A549 (cell line): Measurements from ENCODE around the gene LILRA1. TPM values are rescaled to one million over a fixed set of nuclear protein-coding genes. Genes with fewer than 3 reads are reported as not detected.

Source experiments
- ATAC-seq, 2 experiments: fragments of 200-7000 bp in 1 of 2; fragments of >200 bp in 1 of 2; cut with Nextera tagmentation in 1 of 2; cut with Tn5 transposase in 1 of 2; 3 replicates each; pipeline versions ENCODE4 v1.8.0 to v1.9.1; 2018 to 2020; ENCODE audit warnings: mild to moderate bottlenecking in 1 of 2, moderate library complexity in 1 of 2
- CTCF ChIA-PET: fragments of 300-600 bp; sonication (Branson Sonifier 250); formaldehyde crosslinking; extraction: SDS; loops from one replicate; lab custom pipeline; 2021; ENCODE audit warnings: antibody characterized with exemption, inconsistent platforms; lab: Yijun Ruan, JAX
- POLR2A ChIA-PET: fragments of 350-600 bp; formaldehyde crosslinking; extraction: SDS; loops from one replicate; lab custom pipeline; 2021; ENCODE audit warnings: antibody characterized with exemption, inconsistent platforms; lab: Yijun Ruan, JAX
- DNase-seq, 2 experiments: peaks; one replicate each; pipeline versions ENCODE4 v3.0.0 to v3.0.0-alpha.2; 2011 to 2016; ENCODE audit warnings: low read depth in 1 of 2, low spot score in 1 of 2
- FAIRE-seq: peaks from 2 replicates; lab custom pipeline; 2011; peaks lifted over from hg19 to GRCh38; lab: Jason Lieb, UNC
- H3K27ac ChIP-seq, 2 experiments: fragments of >200 bp; sonication (Bioruptor Twin); formaldehyde crosslinking; 3 replicates each; pipeline ENCODE4 v1.5.1; 2016 to 2017
- H3K4me1 ChIP-seq: fragments of >200 bp; sonication (Bioruptor Twin); formaldehyde crosslinking; 3 replicates; pipeline ENCODE4 v1.6.1; 2016
- H3K4me2 ChIP-seq: fragments of >200 bp; sonication (Bioruptor Twin); formaldehyde crosslinking; 3 replicates; pipeline ENCODE4 v1.6.1; 2016
- H3K4me3 ChIP-seq: fragments of >200 bp; sonication (Bioruptor Twin); formaldehyde crosslinking; 3 replicates; pipeline ENCODE4 v1.5.1; 2016
- H3K9me3 ChIP-seq: fragments of >200 bp; sonication (Bioruptor Twin); formaldehyde crosslinking; 3 replicates; pipeline ENCODE4 v1.6.1; 2016
- CEBPB ChIP-seq, 2 experiments: fragments of >200 bp in 1 of 2; sonication (Bioruptor Twin) in 1 of 2; formaldehyde crosslinking in 1 of 2; IDR thresholded peaks; 2 replicates each; pipeline ENCODE4 v1.6.1; 2012 to 2016
- JUNB ChIP-seq: fragments of >200 bp; sonication (Bioruptor Twin); formaldehyde crosslinking; IDR thresholded peaks from 2 replicates; pipeline ENCODE4 v1.6.1; 2016
- NFE2L2 ChIP-seq: fragments of 150-350 bp; conservative IDR thresholded peaks from 2 replicates; pipeline ENCODE4 v1.6.1; 2014; ENCODE audit warnings: low read length
- RAD21 ChIP-seq, 2 experiments: fragments of >200 bp in 1 of 2; sonication (Bioruptor Twin) in 1 of 2; formaldehyde crosslinking in 1 of 2; IDR thresholded peaks in 1 of 2; conservative IDR thresholded peaks in 1 of 2; 2 replicates in 1 of 2; 3 replicates in 1 of 2; pipeline ENCODE4 v1.6.1; 2012 to 2018; ENCODE audit warnings: inconsistent platforms in 1 of 2
- REST ChIP-seq: fragments of 200-600 bp; sonication (generic); IDR thresholded peaks from 2 replicates; pipeline ENCODE4 v1.6.1; 2016; ENCODE audit warnings: antibody characterized with exemption, mild to moderate bottlenecking, moderate library complexity
- WGBS: methylation state at CpG from one replicate; pipeline ENCODE4 v1.1.6; 2017; ENCODE audit errors: missing lambda C conversion rate; 5-methylcytosine and 5-hydroxymethylcytosine counted together
- polyA plus RNA-seq, 4 experiments: library from polyadenylated mRNA; depleted of rRNA in 3 of 4; stranded (reverse); fragments of >200 nt; fragmentation: RNase III in 1 of 4; extraction: RNeasy Plus Mini Kit Qiagen cat#74134 plus additional on column Dnase treatment in 1 of 4; gene quantifications; 2 replicates in 3 of 4; 3 replicates in 1 of 4; pipeline ENCODE4 v1.2.3, GENCODE V29; 2011 to 2017
- small RNA-seq, 6 experiments: library from RNA; depleted of rRNA; stranded (forward); fragments of <200 nt; gene quantifications; one replicate each; pipeline ENCODE3, GENCODE V24; 2012

Gene LILRA1
- polyA plus RNA-seq, 2 of the 4 experiments (the other 2 are of a cell fraction) = not detected

- TF ChIP-seq REST = no peak
- no peak for TF ChIP-seq JUNB
These were observed 53.0 kb downstream of the LILRA1 start (continued) for GRCh38 chr19:54646331-54646841.

- Histone ChIP-seq H3K27ac (no peak overlapping the region), H3K4me1 (no peaks in the 10 kb centered on the region), H3K4me3 (no peak overlapping the region), H3K9me3 (no peaks in the 10 kb centered on the region), H3K4me2 (no peak overlapping the region)
- ChIA-PET CTCF (interaction anchor here (0.6 to 1.1 kb wide), 3 partner anchors 25 to 335 kb away, joined by 3 read pairs; no protein-coding TSS in a partner anchor), POLR2A (no interaction called here)
- ATAC-seq (0 out of 6 replicates have a peak, but pooled peaks of 1 of the 2 experiments have one; percentile 8), DNase-seq (no peak), FAIRE-seq (no peak)
- 21% methylated on average over 4 of the region's 4 CpGs for WGBS
- no peak for TF ChIP-seq CEBPB (IDR thresholded peaks at IDR 0.05)
- TF ChIP-seq, all 56 proteins: peak for 0
These were observed 54.7 kb downstream of the LILRA1 start for GRCh38 chr19:54648129-54648528.

- Histone ChIP-seq H3K4me3 (no peak overlapping the region), H3K4me1 (no peaks in the 10 kb centered on the region), H3K4me2 (no peak overlapping the region), H3K9me3 (no peaks in the 10 kb centered on the region), H3K27ac (no peak overlapping the region)
- ATAC-seq (no peak), DNase-seq (no peak), FAIRE-seq (no peak)
- TF ChIP-seq RAD21 (conservative IDR thresholded peaks at IDR 0.05 in 1 of 2, IDR thresholded peaks at IDR 0.05 in 1 of 2) = no peak
- TF ChIP-seq NFE2L2 = no peak
- 22% methylated on average over 5 of the region's 6 CpGs for WGBS
- ChIA-PET POLR2A (no interaction called here), CTCF (interaction anchor here (4.8 kb wide), 1 partner anchor 21 kb away, joined by 67 read pairs; no protein-coding TSS in a partner anchor)
These were observed 56.8 kb downstream of the LILRA1 start for GRCh38 chr19:54650108-54650655.

Small RNAs within 50 kb of the gene (small RNA-seq; reads per million reads assigned to genes)
- gene AC245036.2 = 0 reads per million in 6 experiments
- 0 reads per million in 6 experiments for gene AC245036.3
- 0 reads per million in 6 experiments for gene MIR8061

Other genes with a start within 250 kb of the LILRA1 start
- not detected in 2 replicates for gene LAIR1, start 228.7 kb upstream of the LILRA1 start, polyA plus RNA-seq (2011; rRNA removed)
- gene LAIR1, start 228.7 kb upstream of the LILRA1 start, polyA plus RNA-seq (2017; fragmentation: RNase III; extraction: RNeasy Plus Mini Kit Qiagen cat#74134 plus additional on column Dnase treatment) = not detected in 3 replicates
- gene TTYH1, start 178.2 kb upstream of the LILRA1 start, polyA plus RNA-seq (2011; rRNA removed) = 0.31 and 0.56 TPM in 2 replicates
- gene TTYH1, start 178.2 kb upstream of the LILRA1 start, polyA plus RNA-seq (2017; fragmentation: RNase III; extraction: RNeasy Plus Mini Kit Qiagen cat#74134 plus additional on column Dnase treatment) = 0.15 to 0.32 TPM in 2 of 3 replicates, not detected in the other
- gene LENG8, start 144.4 kb upstream of the LILRA1 start, polyA plus RNA-seq (2011; rRNA removed) = 30.6 and 52.8 TPM in 2 replicates
- 137 to 148 TPM (median 140 TPM) in 3 replicates for gene LENG8, start 144.4 kb upstream of the LILRA1 start, polyA plus RNA-seq (2017; fragmentation: RNase III; extraction: RNeasy Plus Mini Kit Qiagen cat#74134 plus additional on column Dnase treatment)
- 1.9 and 2.1 TPM in 2 replicates for gene LENG9, start 129.9 kb upstream of the LILRA1 start, polyA plus RNA-seq (2011; rRNA removed)
- 3.8 to 4.9 TPM (median 4.1 TPM) in 3 replicates for gene LENG9, start 129.9 kb upstream of the LILRA1 start, polyA plus RNA-seq (2017; fragmentation: RNase III; extraction: RNeasy Plus Mini Kit Qiagen cat#74134 plus additional on column Dnase treatment)
- not detected in 2 replicates for gene CDC42EP5, start 120.3 kb upstream of the LILRA1 start, polyA plus RNA-seq (2011; rRNA removed)
- gene CDC42EP5, start 120.3 kb upstream of the LILRA1 start, polyA plus RNA-seq (2017; fragmentation: RNase III; extraction: RNeasy Plus Mini Kit Qiagen cat#74134 plus additional on column Dnase treatment) = not detected in 3 replicates
- not detected in 2 replicates for gene LAIR2, start 90.8 kb upstream of the LILRA1 start, polyA plus RNA-seq (2011; rRNA removed)
- gene LAIR2, start 90.8 kb upstream of the LILRA1 start, polyA plus RNA-seq (2017; fragmentation: RNase III; extraction: RNeasy Plus Mini Kit Qiagen cat#74134 plus additional on column Dnase treatment) = not detected in 3 replicates
- not detected in 2 replicates for gene LILRA2, start 19.8 kb upstream of the LILRA1 start, polyA plus RNA-seq (2011; rRNA removed)
- not detected in 3 replicates for gene LILRA2, start 19.8 kb upstream of the LILRA1 start, polyA plus RNA-seq (2017; fragmentation: RNase III; extraction: RNeasy Plus Mini Kit Qiagen cat#74134 plus additional on column Dnase treatment)
- gene LILRB1, start 36.9 kb downstream of the LILRA1 start, polyA plus RNA-seq (2011; rRNA removed) = not detected in 2 replicates
- gene LILRB1, start 36.9 kb downstream of the LILRA1 start, polyA plus RNA-seq (2017; fragmentation: RNase III; extraction: RNeasy Plus Mini Kit Qiagen cat#74134 plus additional on column Dnase treatment) = not detected in 3 replicates
- not detected in 2 replicates for gene LILRB4, start 69.4 kb downstream of the LILRA1 start, polyA plus RNA-seq (2011; rRNA removed)
- gene LILRB4, start 69.4 kb downstream of the LILRA1 start, polyA plus RNA-seq (2017; fragmentation: RNase III; extraction: RNeasy Plus Mini Kit Qiagen cat#74134 plus additional on column Dnase treatment) = not detected in 3 replicates
- not detected in 2 replicates for gene KIR3DL3, start 130.8 kb downstream of the LILRA1 start, polyA plus RNA-seq (2011; rRNA removed)
- gene KIR3DL3, start 130.8 kb downstream of the LILRA1 start, polyA plus RNA-seq (2017; fragmentation: RNase III; extraction: RNeasy Plus Mini Kit Qiagen cat#74134 plus additional on column Dnase treatment) = not detected in 3 replicates
- not detected in 2 replicates for gene KIR2DL3, start 144.9 kb downstream of the LILRA1 start, polyA plus RNA-seq (2011; rRNA removed)
- not detected in 3 replicates for gene KIR2DL3, start 144.9 kb downstream of the LILRA1 start, polyA plus RNA-seq (2017; fragmentation: RNase III; extraction: RNeasy Plus Mini Kit Qiagen cat#74134 plus additional on column Dnase treatment)
- not detected in 2 replicates for gene KIR2DL1, start 176.2 kb downstream of the LILRA1 start, polyA plus RNA-seq (2011; rRNA removed)
- not detected in 3 replicates for gene KIR2DL1, start 176.2 kb downstream of the LILRA1 start, polyA plus RNA-seq (2017; fragmentation: RNase III; extraction: RNeasy Plus Mini Kit Qiagen cat#74134 plus additional on column Dnase treatment)
- gene KIR2DL4, start 210.0 kb downstream of the LILRA1 start, polyA plus RNA-seq (2011; rRNA removed) = not detected in 2 replicates
- not detected in 3 replicates for gene KIR2DL4, start 210.0 kb downstream of the LILRA1 start, polyA plus RNA-seq (2017; fragmentation: RNase III; extraction: RNeasy Plus Mini Kit Qiagen cat#74134 plus additional on column Dnase treatment)
- not detected in 2 replicates for gene KIR3DL1, start 222.8 kb downstream of the LILRA1 start, polyA plus RNA-seq (2011; rRNA removed)
- not detected in 3 replicates for gene KIR3DL1, start 222.8 kb downstream of the LILRA1 start, polyA plus RNA-seq (2017; fragmentation: RNase III; extraction: RNeasy Plus Mini Kit Qiagen cat#74134 plus additional on column Dnase treatment)
- not detected in 2 replicates for gene KIR2DS4, start 239.0 kb downstream of the LILRA1 start, polyA plus RNA-seq (2011; rRNA removed)
- not detected in 3 replicates for gene KIR2DS4, start 239.0 kb downstream of the LILRA1 start, polyA plus RNA-seq (2017; fragmentation: RNase III; extraction: RNeasy Plus Mini Kit Qiagen cat#74134 plus additional on column Dnase treatment)